Lung (tissue), 12 donors: ENCODE results near the gene RPL26. TPM values are rescaled to one million over a fixed set of nuclear protein-coding genes. Genes with fewer than 3 reads are reported as not detected.

Source experiments
- ATAC-seq: fragments of 200-7000 bp; cut with Tn5 transposase; one replicate; pipeline ENCODE4 v1.9.1; 2020; ENCODE audit warnings: moderate number of reproducible peaks; ENCODE audit not compliant: insufficient read depth, low FRiP score
- DNase-seq, 3 donors: peaks; one replicate each; pipeline ENCODE4 v3.0.0-alpha.2; 2013 to 2017
- H3K27ac ChIP-seq, 2 donors: one replicate each; pipeline ENCODE4 v1.5.1; 2013; ENCODE audit warnings: mild to moderate bottlenecking in 2 of 2, moderate library complexity in 2 of 2, control low read depth in 1 of 2, inconsistent platforms in 1 of 2, low read depth in 1 of 2, low read length in 1 of 2
- H3K27me3 ChIP-seq, 3 donors: one replicate each; pipeline ENCODE4 v1.5.1; 2013; ENCODE audit warnings: low read length in 2 of 3; ENCODE audit not compliant: control insufficient read depth in 3 of 3, insufficient read depth in 3 of 3
- H3K36me3 ChIP-seq, 4 donors: one replicate each; pipeline ENCODE4 v1.5.1; 2013; ENCODE audit warnings: low read length in 4 of 4, mild to moderate bottlenecking in 1 of 4, moderate library complexity in 1 of 4; ENCODE audit not compliant: control insufficient read depth in 4 of 4, insufficient read depth in 4 of 4
- H3K4me1 ChIP-seq, 5 donors: one replicate each; pipeline ENCODE4 v1.5.1; 2013; ENCODE audit warnings: low read length in 5 of 5, mild to moderate bottlenecking in 2 of 5, moderate library complexity in 1 of 5; ENCODE audit not compliant: control insufficient read depth in 5 of 5, insufficient read depth in 5 of 5
- H3K4me3 ChIP-seq: one replicate; pipeline ENCODE4 v1.5.1; 2013; ENCODE audit warnings: mild to moderate bottlenecking, control low read depth, moderate library complexity
- H3K9ac ChIP-seq, 2 donors: one replicate each; pipeline ENCODE4 v1.5.1; 2013; ENCODE audit warnings: low read length in 2 of 2, control low read depth in 1 of 2; ENCODE audit not compliant: insufficient read depth in 1 of 2
- H3K9me3 ChIP-seq, 4 donors: one replicate each; pipeline ENCODE4 v1.5.1; 2013; ENCODE audit warnings: low read length in 3 of 4, mild to moderate bottlenecking in 1 of 4, moderate library complexity in 1 of 4; ENCODE audit not compliant: control insufficient read depth in 4 of 4, insufficient read depth in 3 of 4
- WGBS, 2 donors: extraction: QIAGEN DNeasy Blood & Tissue Kit; methylation state at CpG; one replicate each; pipeline ENCODE4 v1.1.7; 2013; 5-methylcytosine and 5-hydroxymethylcytosine counted together
- polyA plus RNA-seq, 2 donors: library from polyadenylated mRNA; stranded (reverse); fragments of 200-250 nt; gene quantifications; one replicate each; pipeline ENCODE4 v1.2.1, GENCODE V29; 2013
- total RNA-seq, 2 donors: library from RNA; depleted of rRNA in 1 of 2; stranded (reverse); fragments of >200 nt in 1 of 2; gene quantifications; one replicate each; pipeline ENCODE4 v1.2.1, GENCODE V29; 2014 to 2021
- TF ChIP-seq, protein P1 (sequence below): IDR thresholded peaks from 2 replicates; pipeline ENCODE4 v1.5.1; 2012; ENCODE audit warnings: mild to moderate bottlenecking; ENCODE audit errors: control extremely low read depth, extremely low read depth
- donor health status: control.
- donor health status: control.
- donor health status: Bipolar disorder and iron deficiency.
- donor health status: healthy.
- donor health status: DM: yes; HTN: yes; CAD: no.

The RPL26 gene
- total and polyA plus RNA-seq, 4 donors, result 1,016 to 2,820 (median 2,607) TPM

DNA sequence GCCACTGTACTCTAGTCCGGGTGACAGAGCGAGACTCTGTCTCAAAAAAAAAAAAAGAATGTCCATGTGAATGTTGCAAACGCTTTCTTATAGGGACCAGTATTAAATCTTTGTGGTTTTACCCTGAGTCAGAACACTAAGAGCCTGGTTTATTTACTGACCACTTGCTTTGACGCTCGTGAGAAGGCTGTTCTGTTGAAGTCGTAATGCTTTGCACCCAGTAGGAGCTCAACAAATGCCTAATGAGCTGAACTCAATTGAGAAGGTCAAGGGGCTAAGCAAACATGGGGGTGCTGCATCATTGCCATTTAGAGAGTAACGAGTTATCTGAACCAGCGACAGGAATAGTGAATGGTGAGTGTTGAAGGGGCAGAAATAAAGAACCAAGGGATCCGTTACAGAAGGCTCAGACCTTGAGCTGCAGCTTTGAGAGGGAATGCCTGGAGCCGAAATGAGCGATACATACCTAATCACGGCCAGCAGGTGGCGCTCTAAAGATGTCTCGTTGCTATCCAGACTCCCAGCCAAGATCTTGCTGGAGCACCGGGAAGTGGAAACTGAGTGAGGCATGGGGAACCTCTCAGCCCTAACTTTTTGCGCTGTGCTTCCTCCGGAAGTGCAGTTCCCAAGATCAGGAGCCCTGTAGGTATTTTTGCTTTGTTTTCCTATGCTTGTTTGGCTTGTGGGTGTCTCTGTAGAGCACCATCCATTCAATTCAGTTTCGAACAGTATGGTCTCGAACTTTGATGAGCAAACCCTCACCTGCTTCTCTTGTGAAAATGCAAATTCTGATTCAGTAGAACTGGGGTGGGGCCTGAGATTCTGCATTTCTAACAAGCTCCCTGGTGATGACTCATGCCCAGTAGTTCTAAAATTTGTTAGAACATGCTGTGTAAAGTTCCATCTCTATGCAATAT is 27.2 kb upstream of the RPL26 start:
- ATAC-seq (peak; percentile 89), DNase-seq (peak; percentile 92 to 94 (median 93))
- WGBS, 2 donors, result 20 to 27% methylated on average over 17 to 19 of the region's 19 CpGs
- H3K9ac ChIP-seq, result no peak overlapping the region
- no peaks in the 10 kb centered on the region for H3K36me3 ChIP-seq
- H3K4me1 ChIP-seq, result no peaks in the 10 kb centered on the region
- H3K27ac ChIP-seq, result peak overlapping the region in 1 of 2 donors; percentile 39
- H3K9me3 ChIP-seq, result no peaks in the 10 kb centered on the region
- TF ChIP-seq, protein P1, sequence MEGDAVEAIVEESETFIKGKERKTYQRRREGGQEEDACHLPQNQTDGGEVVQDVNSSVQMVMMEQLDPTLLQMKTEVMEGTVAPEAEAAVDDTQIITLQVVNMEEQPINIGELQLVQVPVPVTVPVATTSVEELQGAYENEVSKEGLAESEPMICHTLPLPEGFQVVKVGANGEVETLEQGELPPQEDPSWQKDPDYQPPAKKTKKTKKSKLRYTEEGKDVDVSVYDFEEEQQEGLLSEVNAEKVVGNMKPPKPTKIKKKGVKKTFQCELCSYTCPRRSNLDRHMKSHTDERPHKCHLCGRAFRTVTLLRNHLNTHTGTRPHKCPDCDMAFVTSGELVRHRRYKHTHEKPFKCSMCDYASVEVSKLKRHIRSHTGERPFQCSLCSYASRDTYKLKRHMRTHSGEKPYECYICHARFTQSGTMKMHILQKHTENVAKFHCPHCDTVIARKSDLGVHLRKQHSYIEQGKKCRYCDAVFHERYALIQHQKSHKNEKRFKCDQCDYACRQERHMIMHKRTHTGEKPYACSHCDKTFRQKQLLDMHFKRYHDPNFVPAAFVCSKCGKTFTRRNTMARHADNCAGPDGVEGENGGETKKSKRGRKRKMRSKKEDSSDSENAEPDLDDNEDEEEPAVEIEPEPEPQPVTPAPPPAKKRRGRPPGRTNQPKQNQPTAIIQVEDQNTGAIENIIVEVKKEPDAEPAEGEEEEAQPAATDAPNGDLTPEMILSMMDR, result peak; percentile 90
- no peaks in the 10 kb centered on the region for H3K27me3 ChIP-seq
- H3K4me3 ChIP-seq, result no peak overlapping the region

DNA sequence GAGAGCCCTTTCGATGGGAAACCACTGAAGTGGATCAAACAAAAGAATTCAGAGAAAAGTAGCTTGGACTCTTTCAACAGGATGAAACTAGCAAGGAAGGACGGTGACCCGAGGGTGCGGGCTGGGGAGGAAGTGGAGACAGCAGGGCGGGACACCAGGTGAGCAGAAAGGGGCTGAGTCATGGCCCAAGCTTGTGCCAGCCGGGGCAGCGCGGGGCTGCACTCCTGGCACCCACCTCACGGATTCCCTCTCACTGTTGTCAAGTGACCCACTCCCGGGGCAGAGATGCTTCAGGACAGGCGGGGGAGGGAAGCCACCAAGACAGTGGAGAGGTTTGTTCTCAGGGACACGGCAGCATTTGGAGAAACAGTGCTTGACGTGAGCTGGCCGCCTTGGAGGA is 25.4 kb upstream of the RPL26 start:
- Histone ChIP-seq H3K27ac (no peak overlapping the region), H3K9me3 (no peaks in the 10 kb centered on the region), H3K4me1 (no peaks in the 10 kb centered on the region), H3K27me3 (no peaks in the 10 kb centered on the region), H3K9ac (no peak overlapping the region), H3K36me3 (no peaks in the 10 kb centered on the region), H3K4me3 (no peak overlapping the region)
- TF ChIP-seq, protein P1, result no peak
- 47 to 57% methylated on average over 14 of the region's 14 CpGs for WGBS, 2 donors
- DNase-seq (no peak), ATAC-seq (no peak)

DNA sequence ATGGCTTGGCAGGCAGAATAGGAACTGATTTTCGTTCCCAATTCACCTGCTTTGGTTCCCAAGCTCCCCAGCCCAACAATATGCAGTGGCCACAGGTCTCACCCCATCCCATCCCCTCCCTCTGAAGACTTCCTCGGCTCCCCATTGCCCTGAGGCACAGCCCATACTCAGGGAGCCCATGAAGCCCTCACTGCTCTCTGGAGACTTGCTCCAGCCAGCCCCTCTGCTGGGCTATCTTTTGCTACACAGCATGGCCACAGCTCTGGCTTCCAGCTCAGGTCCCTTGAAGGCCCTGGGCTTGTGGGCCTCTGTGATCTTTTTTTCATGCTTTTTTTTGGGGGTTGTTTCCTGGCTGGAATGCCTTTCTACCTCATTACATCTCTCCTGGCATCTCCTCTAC is 23.2 kb upstream of the RPL26 start:
- no peaks in the 10 kb centered on the region for H3K27me3 ChIP-seq
- H3K9ac ChIP-seq, result no peak overlapping the region
- H3K4me1 ChIP-seq, result peaks cover 0 to 2% (median 0%) of the 10 kb centered on the region in 5 donors
- ATAC-seq, result no peak
- H3K9me3 ChIP-seq, result no peaks in the 10 kb centered on the region
- DNase-seq, result no peak
- TF ChIP-seq, protein P1, result no peak
- H3K27ac ChIP-seq, result no peak overlapping the region
- H3K4me3 ChIP-seq, result no peak overlapping the region
- no peaks in the 10 kb centered on the region for H3K36me3 ChIP-seq
- WGBS, 2 donors, result 74 to 79% methylated on average over 2 of the region's 2 CpGs
